Activated effector memory CD4-positive, alpha-beta T cell treated with anti-CD3 and anti-CD28 coated beads, Interleukin-2, amount 50 U/mL, for 16 hours (primary cell): ENCODE measurements around the gene CHL1.

Source experiments
- DNase-seq: peaks from one replicate; pipeline ENCODE4 v3.0.0-alpha.2; 2020

Gene CHL1, protein sequence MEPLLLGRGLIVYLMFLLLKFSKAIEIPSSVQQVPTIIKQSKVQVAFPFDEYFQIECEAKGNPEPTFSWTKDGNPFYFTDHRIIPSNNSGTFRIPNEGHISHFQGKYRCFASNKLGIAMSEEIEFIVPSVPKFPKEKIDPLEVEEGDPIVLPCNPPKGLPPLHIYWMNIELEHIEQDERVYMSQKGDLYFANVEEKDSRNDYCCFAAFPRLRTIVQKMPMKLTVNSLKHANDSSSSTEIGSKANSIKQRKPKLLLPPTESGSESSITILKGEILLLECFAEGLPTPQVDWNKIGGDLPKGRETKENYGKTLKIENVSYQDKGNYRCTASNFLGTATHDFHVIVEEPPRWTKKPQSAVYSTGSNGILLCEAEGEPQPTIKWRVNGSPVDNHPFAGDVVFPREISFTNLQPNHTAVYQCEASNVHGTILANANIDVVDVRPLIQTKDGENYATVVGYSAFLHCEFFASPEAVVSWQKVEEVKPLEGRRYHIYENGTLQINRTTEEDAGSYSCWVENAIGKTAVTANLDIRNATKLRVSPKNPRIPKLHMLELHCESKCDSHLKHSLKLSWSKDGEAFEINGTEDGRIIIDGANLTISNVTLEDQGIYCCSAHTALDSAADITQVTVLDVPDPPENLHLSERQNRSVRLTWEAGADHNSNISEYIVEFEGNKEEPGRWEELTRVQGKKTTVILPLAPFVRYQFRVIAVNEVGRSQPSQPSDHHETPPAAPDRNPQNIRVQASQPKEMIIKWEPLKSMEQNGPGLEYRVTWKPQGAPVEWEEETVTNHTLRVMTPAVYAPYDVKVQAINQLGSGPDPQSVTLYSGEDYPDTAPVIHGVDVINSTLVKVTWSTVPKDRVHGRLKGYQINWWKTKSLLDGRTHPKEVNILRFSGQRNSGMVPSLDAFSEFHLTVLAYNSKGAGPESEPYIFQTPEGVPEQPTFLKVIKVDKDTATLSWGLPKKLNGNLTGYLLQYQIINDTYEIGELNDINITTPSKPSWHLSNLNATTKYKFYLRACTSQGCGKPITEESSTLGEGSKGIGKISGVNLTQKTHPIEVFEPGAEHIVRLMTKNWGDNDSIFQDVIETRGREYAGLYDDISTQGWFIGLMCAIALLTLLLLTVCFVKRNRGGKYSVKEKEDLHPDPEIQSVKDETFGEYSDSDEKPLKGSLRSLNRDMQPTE (N-terminal part only)

DNA sequence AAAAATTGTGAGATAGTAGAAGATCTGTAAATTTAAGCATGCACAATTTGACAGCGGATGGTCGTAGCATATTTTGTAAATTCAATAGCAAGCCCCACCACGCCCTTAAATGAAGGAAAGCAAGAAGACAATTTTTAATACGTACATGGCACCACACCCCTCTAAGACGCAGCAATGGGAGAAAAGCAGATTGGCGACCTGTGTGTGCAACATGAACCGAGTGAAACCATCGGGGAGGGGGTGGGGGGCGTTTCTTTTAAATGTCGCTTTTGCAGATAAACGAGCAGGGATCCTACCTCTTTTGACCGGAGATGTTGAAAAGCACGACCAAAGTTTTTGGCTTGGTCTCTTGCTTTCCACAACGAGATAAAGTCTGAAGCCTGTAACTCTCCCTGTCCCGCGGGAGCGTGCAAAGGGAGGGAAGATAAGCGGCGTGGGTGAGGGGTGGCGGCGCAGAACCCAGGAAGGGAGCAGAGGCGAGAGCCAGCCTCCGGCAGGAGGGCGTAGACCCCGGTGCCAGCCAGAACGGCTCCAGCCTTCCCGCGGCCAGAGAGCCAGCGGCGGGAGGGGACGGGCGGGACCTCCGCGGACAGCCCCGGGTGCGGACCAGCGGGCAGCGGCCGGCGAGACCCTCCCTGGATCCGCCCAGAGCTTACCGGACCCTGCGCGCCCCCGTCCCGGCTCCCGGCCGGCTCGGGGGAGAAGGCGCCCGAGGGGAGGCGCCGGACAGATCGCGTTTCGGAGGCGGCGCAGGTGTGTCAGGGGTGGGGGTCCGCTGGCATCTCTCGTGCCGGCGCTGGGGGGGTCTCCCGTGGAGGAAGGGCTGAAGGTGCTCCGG is at the start of gene CHL1:
Gene CHL1 (plus strand): TSS at position 453 of the 838 bp plus-strand sequence. CDS start 123,014 bp downstream, outside the sequence.
- DNase-seq = no peak

DNA sequence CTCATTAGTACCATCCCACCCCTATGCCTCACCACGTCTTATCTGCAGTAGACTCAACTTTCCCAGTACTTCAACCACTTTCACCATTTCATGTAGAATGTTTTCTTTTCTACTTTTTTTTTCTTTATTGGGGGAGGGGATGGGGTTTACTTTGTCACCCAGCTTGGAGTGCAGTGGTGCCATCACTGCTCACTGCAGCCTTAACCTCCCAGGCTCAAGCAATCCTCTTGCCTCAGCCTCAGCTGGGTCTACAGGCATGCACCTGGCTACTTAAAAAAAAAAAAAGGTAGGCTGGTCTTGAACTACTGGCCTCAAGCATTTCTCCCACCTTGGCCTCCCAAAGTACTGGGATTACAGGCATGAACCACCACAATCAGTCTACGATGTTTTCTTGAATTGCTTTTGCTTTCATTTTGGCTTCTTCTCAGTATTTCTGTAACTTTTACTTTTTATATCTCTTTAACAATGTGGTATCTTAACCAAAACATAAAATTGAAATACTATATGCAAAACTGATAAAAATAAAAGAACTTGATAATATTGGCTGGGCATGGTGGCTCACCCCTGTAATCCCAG is 44.9 kb upstream of the CHL1 start:
- no peak for DNase-seq

DNA sequence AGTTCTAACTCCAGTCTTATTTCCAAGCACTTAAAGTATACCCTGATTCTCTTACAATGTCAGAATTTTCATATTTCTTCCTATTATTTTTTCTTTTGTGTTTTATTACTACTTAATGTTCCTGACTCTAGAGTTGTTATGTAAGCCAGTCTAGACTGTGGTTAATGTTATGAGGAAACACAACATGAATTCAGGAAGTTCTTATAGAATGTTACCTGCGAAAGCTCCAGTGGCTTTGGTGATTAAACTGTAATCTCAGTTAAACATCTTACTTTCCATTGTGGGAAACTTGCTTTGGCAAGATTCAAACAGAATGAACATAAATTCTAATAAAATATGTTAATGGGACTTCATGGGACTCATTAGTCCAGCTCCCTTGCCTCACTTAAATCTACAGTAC is 36.6 kb upstream of the CHL1 start:
- DNase-seq = no peak

DNA sequence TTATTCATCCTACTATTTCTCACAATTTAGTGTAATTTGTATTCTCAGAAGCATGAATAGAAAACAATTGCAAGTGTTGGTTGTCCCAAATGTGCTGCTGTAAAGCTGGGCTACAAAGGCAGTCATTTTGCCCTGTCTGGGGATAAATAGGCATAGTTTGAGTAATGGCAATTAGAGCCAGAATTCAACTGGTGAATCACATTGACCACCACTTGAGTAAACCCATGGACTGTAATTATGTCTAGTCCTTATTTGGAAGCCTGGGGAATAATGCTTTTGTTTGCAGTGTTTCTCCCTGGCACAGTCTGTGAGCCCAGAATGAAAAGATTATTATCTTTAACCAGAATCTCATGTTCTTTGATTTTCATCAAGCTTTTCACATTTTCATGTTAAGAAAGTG is 30.5 kb upstream of the CHL1 start:
- DNase-seq = no peak

DNA sequence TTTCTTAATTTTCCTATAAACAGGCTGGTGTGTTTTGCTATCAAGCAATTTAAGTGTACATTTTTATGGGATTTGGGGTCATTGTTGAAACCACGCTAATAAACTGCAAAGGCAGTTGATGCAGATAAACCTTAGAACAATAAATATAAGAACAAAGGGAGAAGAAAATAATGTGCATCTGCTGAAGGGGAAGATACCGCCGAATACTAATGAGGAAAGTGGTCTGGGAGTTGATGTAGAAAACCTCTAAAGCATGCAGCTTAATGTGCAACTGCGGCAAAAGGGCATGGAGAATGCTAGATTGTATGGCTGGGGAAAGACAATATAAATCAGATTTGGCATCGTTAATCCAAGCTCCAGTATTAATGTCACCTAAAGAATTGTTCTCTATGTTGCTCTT is 29.8 kb upstream of the CHL1 start:
- DNase-seq = no peak

DNA sequence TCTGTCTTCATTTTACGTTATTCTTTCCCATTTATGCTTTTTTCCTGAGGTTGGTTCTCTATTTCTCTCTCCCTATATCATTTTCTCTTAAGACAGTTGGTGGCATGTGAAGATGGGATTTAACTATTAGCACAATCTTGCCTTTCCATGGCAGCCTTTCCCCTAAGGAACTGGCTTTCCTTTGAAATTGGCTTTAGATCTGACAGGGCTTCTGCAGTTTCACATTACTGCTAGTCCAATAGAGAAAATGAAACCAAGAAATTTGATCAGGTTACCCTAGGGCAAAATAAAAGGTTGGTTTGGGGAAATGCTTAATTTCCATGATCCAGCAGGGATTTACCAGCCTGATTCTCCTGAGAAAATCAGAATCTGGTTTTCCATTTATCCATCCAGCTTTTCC is 22.7 kb upstream of the CHL1 start:
- no peak for DNase-seq

DNA sequence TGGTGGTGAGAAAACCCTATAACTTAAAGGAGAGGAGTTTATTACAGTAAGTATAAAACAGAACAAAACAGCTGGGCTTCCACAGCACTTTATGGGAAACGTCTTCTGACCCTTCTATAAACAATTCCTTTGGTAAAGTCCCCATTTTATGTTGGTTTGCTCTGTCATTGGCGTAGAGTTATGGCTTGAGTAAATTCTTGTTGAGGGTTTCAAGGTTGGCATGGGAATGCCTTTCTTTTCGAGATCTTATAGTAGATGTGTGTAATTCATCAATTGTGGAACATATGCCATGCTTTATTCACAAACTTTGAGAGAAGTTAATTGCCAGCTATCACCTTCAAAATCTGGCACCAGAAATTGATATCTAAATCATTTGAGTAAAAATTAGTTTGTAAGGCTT is 11.6 kb upstream of the CHL1 start:
- no peak for DNase-seq

DNA sequence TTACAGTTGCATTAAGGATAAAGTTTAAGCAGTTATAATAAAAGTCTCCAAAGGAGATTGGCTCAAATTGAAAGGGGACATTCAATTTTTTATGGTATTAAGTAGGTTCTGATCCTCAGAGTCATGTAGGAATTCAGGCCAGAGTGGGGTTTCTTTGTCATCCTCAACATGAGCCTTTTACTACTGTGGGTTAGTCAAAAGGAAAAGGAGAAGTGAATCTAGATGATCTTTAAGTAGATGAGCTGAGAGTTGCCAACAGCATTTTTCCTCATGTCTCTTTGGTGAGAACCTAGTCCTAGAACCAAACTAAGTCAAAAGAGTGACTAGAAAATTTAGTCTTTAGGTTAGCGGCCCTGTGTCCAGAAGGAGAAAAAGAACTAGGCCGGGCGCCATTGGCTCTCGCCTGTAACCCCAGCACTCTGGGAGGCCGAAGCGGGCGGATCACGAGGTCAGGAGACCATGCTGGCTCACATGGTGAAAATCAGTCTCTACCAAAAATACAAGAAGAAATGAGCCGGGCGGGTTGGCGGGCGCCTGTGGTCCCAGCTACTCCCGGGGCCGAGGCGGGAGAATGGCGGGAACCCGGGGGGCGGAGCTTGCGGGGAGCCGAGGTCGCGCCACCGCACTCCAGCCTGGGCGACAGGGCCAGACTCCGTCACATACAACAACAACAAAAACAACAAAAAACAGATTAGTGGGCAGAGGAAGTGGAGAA is 4.2 kb upstream of the CHL1 start:
- no peak for DNase-seq

DNA sequence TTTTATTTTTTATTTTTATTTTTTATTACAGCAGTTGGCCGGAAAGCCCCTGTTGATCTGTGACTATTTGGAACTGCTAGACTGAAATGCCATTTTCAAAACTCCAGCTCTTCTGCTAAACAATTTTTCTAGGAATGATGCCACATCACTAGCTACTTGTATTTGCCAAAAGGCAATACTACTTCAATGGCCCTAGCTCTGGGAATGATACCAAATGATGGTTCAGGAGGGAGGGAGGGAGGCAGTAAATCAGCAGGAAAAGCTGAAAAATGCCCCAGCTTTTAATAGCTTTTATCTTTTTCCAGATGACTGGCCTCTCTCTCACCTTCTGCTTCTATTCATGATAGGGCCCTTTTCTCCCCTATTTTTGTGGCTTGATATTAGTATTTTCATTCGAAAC is 2.6 kb upstream of the CHL1 start:
- no peak for DNase-seq

DNA sequence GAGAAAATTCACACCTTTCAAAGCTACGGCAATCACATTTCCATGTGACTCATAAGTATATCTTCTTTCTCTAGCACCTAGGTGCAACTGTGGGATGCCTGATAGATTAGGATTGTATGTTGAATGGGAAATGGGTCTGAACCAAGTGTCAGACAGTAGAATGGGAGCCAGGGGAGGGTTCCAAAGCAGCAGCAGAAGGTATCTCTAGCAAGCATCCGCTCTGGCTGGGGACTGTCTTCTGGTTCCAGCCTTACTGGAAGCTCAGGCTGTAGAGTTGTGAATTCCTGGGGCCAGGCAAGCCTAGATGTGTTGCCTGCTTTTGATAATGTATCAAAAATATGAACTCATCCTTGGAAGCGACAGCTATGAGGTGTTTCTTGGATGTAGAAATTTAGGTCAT is 2.1 kb upstream of the CHL1 start:
- DNase-seq = no peak

DNA sequence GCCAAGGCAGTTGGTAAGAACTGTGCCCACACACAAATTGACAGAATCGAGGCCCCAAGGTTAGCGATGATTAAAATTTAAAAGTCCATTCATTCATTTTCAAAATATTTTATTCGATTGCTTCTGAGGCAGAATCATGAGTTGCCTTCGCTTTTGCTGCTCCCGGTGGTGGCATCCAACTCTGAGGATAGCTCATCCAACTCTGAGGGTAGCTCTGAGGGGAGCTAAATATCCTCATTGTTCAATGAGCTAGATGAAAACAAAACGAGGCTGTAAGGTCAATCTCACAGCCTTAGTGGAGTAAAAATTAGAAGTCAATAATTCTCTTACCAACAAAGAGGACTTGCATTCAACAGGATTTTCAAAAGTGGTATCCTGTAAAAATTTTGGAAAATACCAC is 897 bp upstream of the CHL1 start:
- DNase-seq = no peak

DNA sequence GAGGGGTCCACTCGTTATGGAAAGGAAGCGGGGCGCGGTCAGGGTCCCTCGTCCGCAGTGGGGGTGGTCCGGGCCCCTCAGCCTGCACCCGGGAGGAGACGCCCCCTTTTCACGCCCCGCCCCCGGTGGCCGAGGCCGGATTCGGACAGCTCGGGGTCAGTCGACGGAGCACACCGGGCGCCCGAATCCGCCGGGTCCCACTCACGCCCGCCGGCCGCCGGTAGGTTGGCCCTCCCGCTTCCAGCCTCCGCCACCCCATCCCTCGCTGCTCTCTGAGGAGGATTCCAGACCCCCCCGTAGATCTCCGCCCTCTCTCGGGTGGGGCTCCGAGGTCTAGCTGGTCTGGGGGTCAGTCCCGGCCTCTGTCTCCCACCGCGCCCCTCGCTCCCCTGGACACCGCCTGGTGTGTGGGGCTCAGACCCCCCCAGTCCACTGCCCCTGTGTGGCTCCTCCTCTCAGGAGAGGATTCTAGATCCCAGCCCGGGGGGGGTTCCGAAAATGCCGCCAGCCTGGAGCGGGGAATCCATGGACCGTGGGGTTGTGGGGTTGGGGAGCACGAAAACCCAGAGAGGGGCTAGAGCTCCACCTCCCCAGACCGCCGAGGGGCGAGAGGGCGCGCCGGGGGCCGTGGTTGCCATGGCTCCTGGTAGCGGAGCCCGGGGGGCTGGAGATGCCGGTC is 725 bp downstream of the CHL1 start:
- no peak for DNase-seq

DNA sequence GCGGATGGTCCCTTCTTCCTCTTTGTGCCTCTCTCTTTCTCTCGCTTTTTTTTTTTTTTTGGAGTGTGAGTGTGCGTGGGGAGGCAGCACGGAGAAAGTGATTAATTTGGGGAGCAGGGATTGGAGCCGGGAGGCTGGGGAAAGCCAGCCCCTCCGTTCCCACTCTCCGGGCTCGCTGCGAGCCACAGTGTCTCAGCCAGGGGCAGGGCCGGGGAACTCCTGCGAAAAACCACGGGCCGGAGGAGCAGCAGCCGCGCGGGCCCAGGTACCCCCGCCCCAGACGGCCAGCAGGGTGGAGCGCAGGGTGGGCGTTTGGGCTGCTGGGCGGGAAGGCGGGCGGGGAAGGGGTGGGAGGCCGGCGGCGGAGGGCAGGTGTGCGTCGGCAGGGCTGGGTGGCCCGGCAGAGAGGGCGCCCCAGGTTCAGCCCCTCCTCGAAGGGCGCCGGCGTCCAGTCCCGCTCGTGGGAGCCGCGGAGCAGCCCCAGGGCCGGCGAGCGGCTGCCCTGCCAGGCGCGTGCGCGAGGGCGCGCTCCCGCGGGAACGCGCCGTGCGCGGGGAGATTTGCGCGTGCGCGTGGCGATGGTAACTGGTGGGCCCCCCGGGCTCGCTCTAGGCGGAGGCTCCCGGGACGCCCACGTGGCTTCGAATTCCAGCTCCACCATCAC is 1.4 kb downstream of the CHL1 start:
- no peak for DNase-seq

DNA sequence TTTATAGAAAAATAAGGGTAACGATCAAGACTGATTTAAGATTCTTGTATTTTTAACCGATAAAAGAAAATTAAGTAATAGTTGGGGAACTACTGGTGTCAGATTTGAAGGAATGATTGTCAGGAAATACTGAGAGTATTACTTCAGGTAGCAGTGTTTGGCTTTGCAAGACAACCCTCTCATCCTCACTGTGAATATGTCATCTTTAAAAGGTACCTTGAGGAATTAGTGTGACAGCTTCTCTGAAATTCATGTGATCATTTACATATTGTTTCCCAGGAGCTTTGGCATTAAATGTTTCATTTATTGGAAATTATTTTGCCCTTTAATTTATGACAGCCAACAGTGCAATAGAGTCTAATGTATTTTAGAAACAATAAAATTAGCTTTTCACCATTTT is 3.3 kb downstream of the CHL1 start:
- no peak for DNase-seq

DNA sequence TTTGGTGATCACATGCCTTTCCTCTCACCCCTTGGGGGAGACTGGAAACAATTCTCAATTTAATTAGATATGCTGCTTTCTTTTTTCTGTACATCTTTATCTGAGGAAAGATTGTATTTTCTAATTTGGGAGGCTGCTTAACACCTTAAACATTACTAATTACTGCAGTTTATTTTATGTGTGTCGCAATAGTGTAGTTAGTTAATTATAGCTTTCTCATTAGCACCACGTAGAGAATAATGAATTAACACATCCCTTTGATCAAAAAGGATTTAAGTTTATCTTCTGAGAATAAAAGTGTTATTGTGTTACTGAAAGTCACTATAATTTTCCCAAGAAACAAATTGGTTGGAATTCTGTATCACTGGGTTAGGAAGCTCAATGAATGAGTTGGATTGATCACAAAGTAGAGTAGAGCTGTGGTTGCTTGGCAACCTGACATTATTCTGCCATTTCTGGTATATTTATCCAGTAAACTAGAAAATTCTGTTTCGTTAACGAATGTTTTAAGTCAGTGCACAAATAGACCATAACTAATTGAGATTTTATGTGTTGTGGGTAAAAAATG is 4.3 kb downstream of the CHL1 start:
- no peak for DNase-seq

DNA sequence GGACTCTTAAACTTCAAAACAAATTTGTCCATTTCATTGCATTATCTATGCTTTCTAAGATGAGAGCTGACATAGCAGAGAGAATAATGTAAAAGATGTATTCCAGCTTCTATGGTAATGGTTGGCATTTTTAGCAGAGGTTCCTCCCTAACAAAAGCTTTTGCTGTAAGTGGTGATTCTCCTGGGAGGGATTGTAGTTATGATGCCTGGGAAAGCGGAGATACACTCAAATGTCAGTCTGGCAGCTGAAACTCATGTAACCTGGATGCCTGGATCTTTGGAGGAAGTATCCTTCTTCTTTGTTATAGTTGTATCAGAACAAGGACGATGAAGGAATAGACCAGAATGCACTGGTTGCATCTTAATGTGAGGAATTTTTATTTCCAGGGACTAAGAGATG is 7.5 kb downstream of the CHL1 start:
- DNase-seq = no peak

DNA sequence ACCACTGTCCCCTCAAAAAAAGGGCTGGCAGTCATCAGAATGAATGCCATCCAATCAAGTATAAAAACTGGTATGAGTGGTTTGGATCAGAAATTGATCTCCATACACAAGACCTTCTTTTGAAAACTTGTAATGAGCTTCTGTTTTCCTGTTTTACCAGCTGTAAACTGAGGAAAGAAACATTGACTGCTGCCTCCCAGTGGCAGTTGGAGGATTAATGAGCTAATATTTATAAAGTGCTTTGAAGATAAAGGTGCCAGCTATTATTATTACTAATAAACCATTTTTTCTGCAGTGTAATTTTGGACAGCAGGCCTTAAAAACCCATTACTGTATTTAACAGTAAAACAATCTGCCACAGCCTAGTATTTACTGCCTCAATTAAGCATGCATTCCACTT is 11.4 kb downstream of the CHL1 start:
- no peak for DNase-seq

DNA sequence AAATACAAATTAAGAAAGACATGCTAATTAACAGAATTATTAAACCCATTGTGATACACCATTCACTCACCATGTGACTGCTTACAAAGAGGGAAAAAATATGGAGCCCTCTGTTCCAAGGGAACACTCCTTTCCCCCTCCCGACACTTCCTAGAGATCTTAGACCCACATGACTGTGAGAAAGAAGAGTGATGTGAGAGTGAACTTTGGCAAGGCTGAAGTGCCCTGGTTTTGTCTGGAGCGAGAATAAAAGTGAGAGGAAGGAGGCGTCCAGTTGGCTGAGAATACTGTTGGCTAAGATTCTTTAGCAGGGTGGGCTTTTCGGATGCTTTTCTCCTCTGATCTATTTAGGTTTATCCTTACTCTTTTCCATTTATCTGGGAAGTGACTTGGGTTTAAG is 14.1 kb downstream of the CHL1 start:
- DNase-seq = no peak

DNA sequence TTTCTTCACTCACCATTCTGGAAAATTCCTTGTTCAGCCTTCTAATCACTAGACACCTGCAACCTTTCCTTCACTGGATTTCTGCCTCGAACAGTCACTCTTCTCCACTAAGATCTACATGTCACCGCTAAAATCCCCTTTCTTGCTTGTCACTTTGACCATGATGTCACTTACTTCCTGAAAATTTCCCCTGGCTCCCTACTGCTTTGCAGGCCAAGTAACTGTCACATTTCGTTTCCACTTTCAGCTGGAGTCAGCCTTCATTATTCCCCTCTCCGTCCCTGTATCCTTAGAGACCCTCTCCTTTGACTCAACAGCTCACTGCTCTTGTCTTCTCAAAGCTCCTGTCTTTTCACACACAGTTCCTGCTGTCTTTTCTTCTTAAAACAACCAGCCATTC is 15.9 kb downstream of the CHL1 start:
- no peak for DNase-seq
